H9 (cell line): Measurements from ENCODE around the gene SBK1. TPM values are rescaled to one million over a fixed set of nuclear protein-coding genes. Genes with fewer than 3 reads are reported as not detected.

Experiments
- DNase-seq: peaks from one replicate; pipeline ENCODE4 v3.0.0-alpha.2; 2017
- H2AFZ ChIP-seq: one replicate; pipeline ENCODE4 v1.6.1; 2013; ENCODE audit warnings: mild to moderate bottlenecking, low read length, control low read depth, moderate library complexity
- H2AK5ac ChIP-seq: 2 replicates; pipeline ENCODE4 v1.6.1; 2013; ENCODE audit warnings: low read length, control low read depth, mixed read lengths; ENCODE audit not compliant: insufficient read length
- H2BK120ac ChIP-seq: one replicate; pipeline ENCODE4 v1.6.1; 2013; ENCODE audit warnings: low read depth, mild to moderate bottlenecking, low read length, control low read depth, inconsistent platforms; ENCODE audit not compliant: poor library complexity, severe bottlenecking
- H2BK12ac ChIP-seq: 2 replicates; pipeline ENCODE4 v1.6.1; 2013; ENCODE audit warnings: low read length, control low read depth, mixed read lengths, low read depth; ENCODE audit not compliant: insufficient read length
- H2BK15ac ChIP-seq: 2 replicates; pipeline ENCODE4 v1.6.1; 2013; ENCODE audit warnings: low read depth, low read length, control low read depth
- H2BK20ac ChIP-seq: one replicate; pipeline ENCODE4 v1.6.1; 2013; ENCODE audit warnings: low read depth, mild to moderate bottlenecking, low read length, control low read depth, inconsistent platforms; ENCODE audit not compliant: poor library complexity, severe bottlenecking
- H2BK5ac ChIP-seq: 2 replicates; pipeline ENCODE4 v1.6.1; 2013; ENCODE audit warnings: low read length, control low read depth, mixed read lengths; ENCODE audit not compliant: insufficient read length
- H3K14ac ChIP-seq: 2 replicates; pipeline ENCODE4 v1.6.1; 2013; ENCODE audit warnings: low read length, control low read depth; ENCODE audit not compliant: insufficient read depth
- H3K18ac ChIP-seq: 2 replicates; pipeline ENCODE4 v1.6.1; 2013; ENCODE audit warnings: low read depth, mild to moderate bottlenecking, mixed read lengths, low read length, control low read depth; ENCODE audit not compliant: insufficient read length
- H3K23ac ChIP-seq: 2 replicates; pipeline ENCODE4 v1.6.1; 2013; ENCODE audit warnings: low read length, control low read depth, mixed read lengths, low read depth; ENCODE audit not compliant: insufficient read length
- H3K23me2 ChIP-seq: 2 replicates; pipeline ENCODE4 v1.6.1; 2013; ENCODE audit warnings: low read depth, mild to moderate bottlenecking, mixed read lengths, low read length, control low read depth; ENCODE audit not compliant: insufficient read length, poor library complexity, severe bottlenecking
- H3K27ac ChIP-seq: 2 replicates; pipeline ENCODE4 v1.5.1; 2013; ENCODE audit warnings: low read length, control low read depth, mixed read lengths, low read depth; ENCODE audit not compliant: insufficient read length
- H3K27me3 ChIP-seq: 2 replicates; pipeline ENCODE4 v1.6.1; 2013; ENCODE audit warnings: low read length, control low read depth, inconsistent platforms; ENCODE audit not compliant: insufficient read depth
- H3K4ac ChIP-seq: 2 replicates; pipeline ENCODE4 v1.6.1; 2013; ENCODE audit warnings: low read depth, mild to moderate bottlenecking, control low read depth, inconsistent platforms, low read length, moderate library complexity
- H3K4me1 ChIP-seq: 2 replicates; pipeline ENCODE4 v1.6.1; 2013; ENCODE audit warnings: low read length, control low read depth, inconsistent platforms; ENCODE audit not compliant: insufficient read depth
- H3K4me2 ChIP-seq: 2 replicates; pipeline ENCODE4 v1.6.1; 2013; ENCODE audit warnings: low read length, control low read depth, mixed read lengths; ENCODE audit not compliant: insufficient read length, insufficient read depth
- H3K56ac ChIP-seq: 2 replicates; pipeline ENCODE4 v1.6.1; 2013; ENCODE audit warnings: low read depth, mild to moderate bottlenecking, mixed read lengths, low read length, control low read depth; ENCODE audit not compliant: insufficient read length
- H3K79me1 ChIP-seq: 2 replicates; pipeline ENCODE4 v1.6.1; 2013; ENCODE audit warnings: low read depth, mild to moderate bottlenecking, moderate library complexity, low read length, control low read depth, inconsistent platforms; ENCODE audit not compliant: insufficient read depth, poor library complexity, severe bottlenecking
- H3K79me2 ChIP-seq: 2 replicates; pipeline ENCODE4 v1.6.1; 2013; ENCODE audit warnings: low read length, control low read depth, inconsistent platforms; ENCODE audit not compliant: insufficient read depth
- H3K9ac ChIP-seq: 2 replicates; pipeline ENCODE4 v1.6.1; 2013; ENCODE audit warnings: low read length, control low read depth, mixed read lengths; ENCODE audit not compliant: insufficient read length; ENCODE audit errors: extremely low read depth
- H3K9me3 ChIP-seq: one replicate; pipeline ENCODE4 v1.6.1; 2013; ENCODE audit warnings: low read depth, low read length, inconsistent platforms; ENCODE audit not compliant: control insufficient read depth
- H3T11ph ChIP-seq: one replicate; pipeline ENCODE4 v1.6.1; 2013; ENCODE audit warnings: mild to moderate bottlenecking, low read length, control low read depth, inconsistent platforms
- H4K20me1 ChIP-seq: one replicate; pipeline ENCODE4 v1.6.1; 2013; ENCODE audit not compliant: control insufficient read depth, insufficient read length, insufficient read depth
- H4K5ac ChIP-seq: 2 replicates; pipeline ENCODE4 v1.6.1; 2013; ENCODE audit warnings: low read depth, mild to moderate bottlenecking, mixed read lengths, low read length, control low read depth; ENCODE audit not compliant: insufficient read length
- H4K8ac ChIP-seq: replicated peaks from 2 replicates; pipeline ENCODE4 v1.6.1; 2013; ENCODE audit warnings: low read length, control low read depth, mixed read lengths, low read depth; ENCODE audit not compliant: insufficient read length
- H4K91ac ChIP-seq: 2 replicates; pipeline ENCODE4 v1.6.1; 2013; ENCODE audit warnings: low read depth, mild to moderate bottlenecking, moderate library complexity, mixed read lengths, low read length, control low read depth; ENCODE audit not compliant: insufficient read length
- H3K27ac Mint-ChIP-seq, 3 experiments: 2 replicates in 2 of 3; 3 replicates in 1 of 3; pipeline ENCODE4 v1.8.0; 2020 to 2021; ENCODE audit warnings: mixed read lengths in 3 of 3, mild to moderate bottlenecking in 1 of 3, moderate library complexity in 1 of 3
- H3K27me3 Mint-ChIP-seq: 2 replicates; pipeline ENCODE4 v1.8.0; 2021; ENCODE audit warnings: low read depth, mild to moderate bottlenecking, moderate library complexity, mixed read lengths
- H3K36me3 Mint-ChIP-seq, 3 experiments: 2 replicates in 2 of 3; 3 replicates in 1 of 3; pipeline ENCODE4 v1.8.0; 2020 to 2021; ENCODE audit warnings: low read depth in 3 of 3, mixed read lengths in 3 of 3; ENCODE audit not compliant: insufficient read depth in 1 of 3
- H3K4me1 Mint-ChIP-seq, 2 experiments: 2 replicates each; pipeline ENCODE4 v1.8.0; 2020; ENCODE audit warnings: mixed read lengths in 2 of 2
- H3K4me3 Mint-ChIP-seq, 2 experiments: 2 replicates in 1 of 2; 3 replicates in 1 of 2; pipeline ENCODE4 v1.8.0; 2020 to 2021; ENCODE audit warnings: mild to moderate bottlenecking in 2 of 2, mixed read lengths in 2 of 2, moderate library complexity in 1 of 2
- H3K9me3 Mint-ChIP-seq, 2 experiments: 2 replicates in 1 of 2; 3 replicates in 1 of 2; pipeline ENCODE4 v1.8.0; 2020; ENCODE audit warnings: mild to moderate bottlenecking in 2 of 2, mixed read lengths in 2 of 2, moderate library complexity in 1 of 2
- CTCF ChIP-seq: fragments of 200-600 bp; sonication (generic); conservative IDR thresholded peaks from 3 replicates; pipeline ENCODE4 v1.8.0; 2021; ENCODE audit warnings: antibody characterized with exemption, mild to moderate bottlenecking
- WGBS: extraction: QIAGEN DNeasy Blood & Tissue Kit; methylation state at CpG from one replicate; pipeline ENCODE4 v1.1.7; 2013; ENCODE audit warnings: missing lambda C conversion rate, low lambda C conversion rate, mixed read lengths; ENCODE audit not compliant: insufficient read length; ENCODE audit errors: extremely low coverage; 5-methylcytosine and 5-hydroxymethylcytosine counted together
- total RNA-seq: library from RNA; stranded (reverse); gene quantifications from 2 replicates; pipeline ENCODE4 v1.2.1, GENCODE V29; 2021

The SBK1 gene
- total RNA-seq, 1 experiment from 2014 or later, result 65.5 TPM

GRCh38 chr16:28263305-28263704 lies 29.0 kb upstream of the SBK1 start:
- Histone ChIP-seq H3K4me1 (peaks cover 4% of the 10 kb centered on the region; the same call in 1 of the 2 replicates), H2AK5ac (no peak overlapping the region), H3K9me3 (no peaks in the 10 kb centered on the region), H3K56ac (no peak overlapping the region), H4K5ac (no peak overlapping the region), H3K18ac (no peak overlapping the region), H2AFZ (no peak overlapping the region), H3K14ac (no peak overlapping the region), H2BK20ac (no peak overlapping the region), H2BK120ac (no peak overlapping the region), H3K27me3 (no peaks in the 10 kb centered on the region), H3K4ac (no peak overlapping the region), H3K79me2 (no peaks in the 10 kb centered on the region), H3T11ph (no peak overlapping the region), H4K8ac (no peak overlapping the region), H3K23me2 (no peaks in the 10 kb centered on the region), H2BK15ac (no peak overlapping the region), H2BK12ac (no peak overlapping the region), H3K4me2 (no peak overlapping the region), H3K9ac (no peak overlapping the region), H4K91ac (no peak overlapping the region), H3K27ac (no peak overlapping the region), H3K79me1 (no peaks in the 10 kb centered on the region), H3K23ac (no peak overlapping the region), H4K20me1 (no peaks in the 10 kb centered on the region), H2BK5ac (no peak overlapping the region)
- H3K36me3 Mint-ChIP-seq, result no peaks in the 10 kb centered on the region
- peaks cover 3% of the 10 kb centered on the region for H3K27me3 Mint-ChIP-seq
- H3K4me3 Mint-ChIP-seq, result no peak overlapping the region
- DNase-seq, result no peak
- TF ChIP-seq CTCF, result no peak
- WGBS, result no CpG with 5 or more reads among the region's 7 CpGs
- H3K27ac Mint-ChIP-seq, result no peak overlapping the region
- peaks cover 19 to 38% of the 10 kb centered on the region in 2 experiments for H3K4me1 Mint-ChIP-seq
- H3K9me3 Mint-ChIP-seq, result no peaks in the 10 kb centered on the region
